D721Med (cell line): ENCODE results near the gene BMP2.

Source experiments
- DNase-seq: peaks from one replicate; pipeline ENCODE4 v3.0.0; 2011; ENCODE audit warnings: low spot score; ENCODE audit not compliant: insufficient read length
- FAIRE-seq: peaks from 2 replicates; lab custom pipeline; 2011; peaks lifted over from hg19 to GRCh38; lab: Jason Lieb, UNC
- TF ChIP-seq, protein P1 (sequence below): IDR thresholded peaks from 2 replicates; pipeline ENCODE4 v1.5.1; 2012; ENCODE audit warnings: mild to moderate bottlenecking, control low read depth; ENCODE audit not compliant: insufficient read depth; ENCODE audit errors: missing control alignments

Gene BMP2

GRCh38 chr20:6767536-6768227 lies at the start of gene BMP2:
Gene BMP2, plus strand, starts transcription at chr20:6767686. Its CDS starts 2,441 bp downstream, at chr20:6770127.
- TF ChIP-seq, protein P1, sequence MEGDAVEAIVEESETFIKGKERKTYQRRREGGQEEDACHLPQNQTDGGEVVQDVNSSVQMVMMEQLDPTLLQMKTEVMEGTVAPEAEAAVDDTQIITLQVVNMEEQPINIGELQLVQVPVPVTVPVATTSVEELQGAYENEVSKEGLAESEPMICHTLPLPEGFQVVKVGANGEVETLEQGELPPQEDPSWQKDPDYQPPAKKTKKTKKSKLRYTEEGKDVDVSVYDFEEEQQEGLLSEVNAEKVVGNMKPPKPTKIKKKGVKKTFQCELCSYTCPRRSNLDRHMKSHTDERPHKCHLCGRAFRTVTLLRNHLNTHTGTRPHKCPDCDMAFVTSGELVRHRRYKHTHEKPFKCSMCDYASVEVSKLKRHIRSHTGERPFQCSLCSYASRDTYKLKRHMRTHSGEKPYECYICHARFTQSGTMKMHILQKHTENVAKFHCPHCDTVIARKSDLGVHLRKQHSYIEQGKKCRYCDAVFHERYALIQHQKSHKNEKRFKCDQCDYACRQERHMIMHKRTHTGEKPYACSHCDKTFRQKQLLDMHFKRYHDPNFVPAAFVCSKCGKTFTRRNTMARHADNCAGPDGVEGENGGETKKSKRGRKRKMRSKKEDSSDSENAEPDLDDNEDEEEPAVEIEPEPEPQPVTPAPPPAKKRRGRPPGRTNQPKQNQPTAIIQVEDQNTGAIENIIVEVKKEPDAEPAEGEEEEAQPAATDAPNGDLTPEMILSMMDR: no peak
- DNase-seq (no peak), FAIRE-seq (no peak)

- TF ChIP-seq, protein P1: no peak
- DNase-seq (no peak), FAIRE-seq (no peak)
Measured at GRCh38 chr20:6718662-6719368, 48.7 kb upstream of the BMP2 start.

DNA sequence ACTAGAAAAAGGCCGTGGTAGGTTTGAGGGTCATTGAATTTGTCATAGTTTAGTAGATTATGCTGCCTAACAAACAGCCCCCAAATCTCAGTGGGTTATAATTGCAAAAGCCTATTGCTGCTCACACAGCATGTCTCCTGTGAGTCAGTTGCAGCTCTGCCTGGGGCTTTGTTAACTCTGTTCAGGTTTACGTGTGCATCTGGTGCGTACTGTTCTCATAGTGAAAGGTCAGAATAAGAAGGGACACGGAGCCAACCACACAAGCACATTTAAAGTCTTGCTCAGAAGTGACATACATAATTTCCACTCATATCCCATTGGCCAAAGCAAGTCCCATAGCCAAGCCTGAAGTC lies 48.1 kb upstream of the BMP2 start:
- TF ChIP-seq, protein P1: no peak
- no peak for FAIRE-seq
- no peak for DNase-seq

- TF ChIP-seq, protein P1: no peak
- FAIRE-seq (no peak), DNase-seq (no peak)
Measured at GRCh38 chr20:6726761-6727160, 40.7 kb upstream of the BMP2 start.

GRCh38 chr20:6730672-6731328 lies 36.7 kb upstream of the BMP2 start:
- FAIRE-seq (no peak), DNase-seq (no peak)
- TF ChIP-seq, protein P1: no peak

DNA sequence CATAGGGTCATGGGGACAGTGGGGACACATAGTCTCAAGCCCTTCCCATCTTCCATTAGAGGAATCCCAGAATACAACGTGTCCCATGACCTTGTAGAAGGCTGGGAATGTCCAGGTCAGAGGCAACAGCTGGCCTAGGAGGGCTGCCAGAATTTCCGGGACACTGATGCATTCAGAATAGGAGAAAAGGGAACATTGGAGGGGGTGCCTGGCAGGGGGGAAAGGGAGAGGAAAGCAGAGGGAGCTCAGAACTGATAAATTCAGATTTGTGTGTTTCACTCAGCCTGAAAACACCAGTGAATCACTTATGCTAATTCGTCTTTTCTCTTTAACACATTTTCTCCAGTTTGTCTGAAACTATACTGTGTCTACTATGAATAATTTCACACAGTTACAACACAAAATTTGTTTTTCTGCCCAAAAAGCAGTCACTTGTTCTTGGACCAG lies 35.5 kb upstream of the BMP2 start:
- no peak for FAIRE-seq
- TF ChIP-seq, protein P1: no peak
- DNase-seq: no peak

DNA sequence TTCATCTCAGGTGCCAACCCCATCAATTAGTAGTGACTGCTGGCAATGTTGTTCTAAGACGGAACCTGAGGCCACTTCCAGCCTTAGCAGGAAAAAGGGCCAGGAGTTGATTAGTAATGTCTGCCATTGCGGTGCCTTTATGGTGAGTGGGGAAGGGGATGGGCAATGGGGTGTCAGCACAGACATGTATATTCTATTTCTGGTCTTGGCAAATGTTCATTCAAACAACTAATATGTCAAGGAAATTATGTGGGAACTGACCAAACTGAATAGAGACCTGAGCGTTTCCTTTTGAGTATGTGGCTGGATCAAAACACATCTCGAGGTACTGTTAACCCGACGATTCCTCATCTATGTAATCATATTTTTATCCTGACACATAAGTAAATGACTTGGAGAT lies 34.6 kb upstream of the BMP2 start:
- TF ChIP-seq, protein P1: no peak
- FAIRE-seq (no peak), DNase-seq (no peak)
